ENCODE measurements around the gene LRRC4C. TPM values are rescaled to one million over a fixed set of nuclear protein-coding genes. Genes with fewer than 3 reads are reported as not detected.

Gene LRRC4C
- total RNA-seq, 1 experiment from 2014 or later: 0.13 TPM

GRCh38 chr11:40407355-40407754 is 1052.1 kb downstream of the LRRC4C start:
- H3K79me1 ChIP-seq (ENCODE audit: insufficient read depth, low read depth, low read length, poor library complexity, severe bottlenecking): no peaks in the 10 kb centered on the region
- no peak overlapping the region for H3K56ac ChIP-seq (ENCODE audit: insufficient read length, low read depth, low read length)
- no peak overlapping the region for H4K8ac ChIP-seq (replicated peaks; ENCODE audit: insufficient read length, low read depth, low read length)
- no peak overlapping the region for H3K18ac ChIP-seq (ENCODE audit: insufficient read length, low read depth, low read length)
- H3K23ac ChIP-seq (ENCODE audit: insufficient read length, low read depth, low read length): no peak overlapping the region
- H2BK15ac ChIP-seq (ENCODE audit: low read depth, low read length): no peak overlapping the region
- Mint-ChIP-seq H3K4me1 (no peaks in the 10 kb centered on the region), H3K27me3 (ENCODE audit: low read depth) (no peaks in the 10 kb centered on the region), H3K9me3 (no peaks in the 10 kb centered on the region), H3K36me3 (ENCODE audit: insufficient read depth in 1 of 3, low read depth in 3 of 3) (no peaks in the 10 kb centered on the region), H3K4me3 (no peak overlapping the region), H3K27ac (no peak overlapping the region)
- H4K20me1 ChIP-seq (ENCODE audit: control insufficient read depth, insufficient read depth, insufficient read length): no peaks in the 10 kb centered on the region
- TF ChIP-seq, protein P1, sequence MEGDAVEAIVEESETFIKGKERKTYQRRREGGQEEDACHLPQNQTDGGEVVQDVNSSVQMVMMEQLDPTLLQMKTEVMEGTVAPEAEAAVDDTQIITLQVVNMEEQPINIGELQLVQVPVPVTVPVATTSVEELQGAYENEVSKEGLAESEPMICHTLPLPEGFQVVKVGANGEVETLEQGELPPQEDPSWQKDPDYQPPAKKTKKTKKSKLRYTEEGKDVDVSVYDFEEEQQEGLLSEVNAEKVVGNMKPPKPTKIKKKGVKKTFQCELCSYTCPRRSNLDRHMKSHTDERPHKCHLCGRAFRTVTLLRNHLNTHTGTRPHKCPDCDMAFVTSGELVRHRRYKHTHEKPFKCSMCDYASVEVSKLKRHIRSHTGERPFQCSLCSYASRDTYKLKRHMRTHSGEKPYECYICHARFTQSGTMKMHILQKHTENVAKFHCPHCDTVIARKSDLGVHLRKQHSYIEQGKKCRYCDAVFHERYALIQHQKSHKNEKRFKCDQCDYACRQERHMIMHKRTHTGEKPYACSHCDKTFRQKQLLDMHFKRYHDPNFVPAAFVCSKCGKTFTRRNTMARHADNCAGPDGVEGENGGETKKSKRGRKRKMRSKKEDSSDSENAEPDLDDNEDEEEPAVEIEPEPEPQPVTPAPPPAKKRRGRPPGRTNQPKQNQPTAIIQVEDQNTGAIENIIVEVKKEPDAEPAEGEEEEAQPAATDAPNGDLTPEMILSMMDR (conservative IDR thresholded peaks at IDR 0.05): no peak
- no peak overlapping the region for H2BK120ac ChIP-seq (ENCODE audit: low read depth, low read length, poor library complexity, severe bottlenecking)
- no peaks in the 10 kb centered on the region for H3K27me3 ChIP-seq (ENCODE audit: insufficient read depth, low read length)
- no peak for DNase-seq
- no peaks in the 10 kb centered on the region for H3K4me1 ChIP-seq (ENCODE audit: insufficient read depth, low read length)
- no peak overlapping the region for H2BK12ac ChIP-seq (ENCODE audit: insufficient read length, low read depth, low read length)
- no peak overlapping the region for H4K91ac ChIP-seq (ENCODE audit: insufficient read length, low read depth, low read length)
- no peak overlapping the region for H3K27ac ChIP-seq (ENCODE audit: insufficient read length, low read depth, low read length)
- H3K9ac ChIP-seq (ENCODE audit: extremely low read depth, insufficient read length, low read length): no peak overlapping the region
- H3K4ac ChIP-seq (ENCODE audit: low read depth, low read length): no peak overlapping the region
- no peak overlapping the region for H2AK5ac ChIP-seq (ENCODE audit: insufficient read length, low read length)
- no peak overlapping the region for H4K5ac ChIP-seq (ENCODE audit: insufficient read length, low read depth, low read length)
- H2AFZ ChIP-seq (ENCODE audit: low read length): no peak overlapping the region
- H3T11ph ChIP-seq (ENCODE audit: low read length): no peak overlapping the region
- no peaks in the 10 kb centered on the region for H3K23me2 ChIP-seq (ENCODE audit: insufficient read length, low read depth, low read length, poor library complexity, severe bottlenecking)
- H3K14ac ChIP-seq (ENCODE audit: insufficient read depth, low read length): no peak overlapping the region
- H2BK5ac ChIP-seq (ENCODE audit: insufficient read length, low read length): no peak overlapping the region
- H3K9me3 ChIP-seq (ENCODE audit: control insufficient read depth, low read depth, low read length): no peaks in the 10 kb centered on the region
- WGBS (ENCODE audit: extremely low coverage, insufficient read length, low lambda C conversion rate): no CpG with 5 or more reads among the region's 1 CpG
- H3K4me2 ChIP-seq (ENCODE audit: insufficient read depth, insufficient read length, low read length): no peak overlapping the region
- no peaks in the 10 kb centered on the region for H3K79me2 ChIP-seq (ENCODE audit: insufficient read depth, low read length)
- no peak overlapping the region for H2BK20ac ChIP-seq (ENCODE audit: low read depth, low read length, poor library complexity, severe bottlenecking)

Data from H9 (cell line).